ENCODE results near the gene PTPRA.
"Not testable (repeated sequence)": the region's sequence is repeated elsewhere in the genome, so short reads cannot be mapped to it uniquely, and the experiment has no call there.

The PTPRA gene

GRCh38 chr20:2873010-2873746, at the start of gene PTPRA:
Gene PTPRA, plus strand, starts transcription at chr20:2873481. Its CDS starts 90,797 bp downstream, at chr20:2964278.
- peak; percentile 89 for DNase-seq (ENCODE audit: low read depth, low spot score)
- Histone ChIP-seq H3K4me3 (ENCODE audit: insufficient read length, low read depth) (peak within 1 kb of the TSS; percentile 76), H3K9ac (ENCODE audit: insufficient read length, low read depth) (peak within 1 kb of the TSS; percentile 80), H3K36me3 (ENCODE audit: insufficient read depth, insufficient read length, low read length) (peaks cover 7% of the 10 kb centered on the region), H3K4me1 (ENCODE audit: insufficient read depth, insufficient read length) (peaks cover 3% of the 10 kb centered on the region), H3K9me3 (ENCODE audit: insufficient read depth, low read length) (no peaks in the 10 kb centered on the region), H3K27me3 (ENCODE audit: insufficient read depth, insufficient read length) (peaks cover 23% of the 10 kb centered on the region)
- TF ChIP-seq SUZ12 (IDR thresholded peaks at IDR 0.05; ENCODE audit: extremely low read depth, insufficient read depth, insufficient read length) = no peak
- TF ChIP-seq ZNF274 (IDR thresholded peaks at IDR 0.05; ENCODE audit: low read depth, low read length) = no peak
- TF ChIP-seq YY1 (IDR thresholded peaks at IDR 0.05; ENCODE audit: insufficient read depth, insufficient read length) = no peak

- DNase-seq (ENCODE audit: low read depth, low spot score) = no peak
- Histone ChIP-seq H3K9ac (ENCODE audit: insufficient read length, low read depth) (no peak overlapping the region), H3K9me3 (ENCODE audit: insufficient read depth, low read length) (no peaks in the 10 kb centered on the region), H3K4me1 (ENCODE audit: insufficient read depth, insufficient read length) (no peaks in the 10 kb centered on the region), H3K4me3 (ENCODE audit: insufficient read length, low read depth) (no peak overlapping the region), H3K36me3 (ENCODE audit: insufficient read depth, insufficient read length, low read length) (no peaks in the 10 kb centered on the region), H3K27me3 (ENCODE audit: insufficient read depth, insufficient read length) (no peaks in the 10 kb centered on the region)
- no peak for TF ChIP-seq SUZ12 (IDR thresholded peaks at IDR 0.05; ENCODE audit: extremely low read depth, insufficient read depth, insufficient read length)
- TF ChIP-seq ZNF274 (IDR thresholded peaks at IDR 0.05; ENCODE audit: low read depth, low read length) = no peak
- no peak for TF ChIP-seq YY1 (IDR thresholded peaks at IDR 0.05; ENCODE audit: insufficient read depth, insufficient read length)
These were observed 47.5 kb upstream of the PTPRA start for GRCh38 chr20:2825761-2826160.

- no peak for DNase-seq (ENCODE audit: low read depth, low spot score)
- Histone ChIP-seq H3K9me3 (ENCODE audit: insufficient read depth, low read length) (no peaks in the 10 kb centered on the region), H3K36me3 (ENCODE audit: insufficient read depth, insufficient read length, low read length) (no peaks in the 10 kb centered on the region), H3K4me3 (ENCODE audit: insufficient read length, low read depth) (no peak overlapping the region), H3K27me3 (ENCODE audit: insufficient read depth, insufficient read length) (no peaks in the 10 kb centered on the region), H3K4me1 (ENCODE audit: insufficient read depth, insufficient read length) (no peaks in the 10 kb centered on the region), H3K9ac (ENCODE audit: insufficient read length, low read depth) (no peak overlapping the region)
- TF ChIP-seq YY1 (IDR thresholded peaks at IDR 0.05; ENCODE audit: insufficient read depth, insufficient read length) (no peak), ZNF274 (IDR thresholded peaks at IDR 0.05; ENCODE audit: low read depth, low read length) (no peak), SUZ12 (IDR thresholded peaks at IDR 0.05; ENCODE audit: extremely low read depth, insufficient read depth, insufficient read length) (no peak)
These were observed 46.6 kb upstream of the PTPRA start for GRCh38 chr20:2826655-2827054.

- no peak for TF ChIP-seq ZNF274 (IDR thresholded peaks at IDR 0.05; ENCODE audit: low read depth, low read length)
- TF ChIP-seq SUZ12 (IDR thresholded peaks at IDR 0.05; ENCODE audit: extremely low read depth, insufficient read depth, insufficient read length) = no peak
- TF ChIP-seq YY1 (IDR thresholded peaks at IDR 0.05; ENCODE audit: insufficient read depth, insufficient read length) = no peak
- no peaks in the 10 kb centered on the region for H3K9me3 ChIP-seq (ENCODE audit: insufficient read depth, low read length)
- no peak for DNase-seq (ENCODE audit: low read depth, low spot score)
These were observed 43.9 kb upstream of the PTPRA start for GRCh38 chr20:2829376-2829775.

GRCh38 chr20:2831206-2831605, 42.1 kb upstream of the PTPRA start:
- DNase-seq (ENCODE audit: low read depth, low spot score); H3K27me3 ChIP-seq (ENCODE audit: insufficient read depth, insufficient read length); H3K9me3 ChIP-seq (ENCODE audit: insufficient read depth, low read length); H3K4me1 ChIP-seq (ENCODE audit: insufficient read depth, insufficient read length); H3K4me3 ChIP-seq (ENCODE audit: insufficient read length, low read depth); H3K9ac ChIP-seq (ENCODE audit: insufficient read length, low read depth): not testable (repeated sequence)
- peaks cover 15% of the 10 kb centered on the region for H3K36me3 ChIP-seq (ENCODE audit: insufficient read depth, insufficient read length, low read length)

More at GRCh38 chr20:2829376-2829775, 43.9 kb upstream of the PTPRA start:
- Histone ChIP-seq H3K4me3 (ENCODE audit: insufficient read length, low read depth) (no peak overlapping the region), H3K36me3 (ENCODE audit: insufficient read depth, insufficient read length, low read length) (peaks cover 4% of the 10 kb centered on the region), H3K9ac (ENCODE audit: insufficient read length, low read depth) (no peak overlapping the region), H3K4me1 (ENCODE audit: insufficient read depth, insufficient read length) (no peaks in the 10 kb centered on the region), H3K27me3 (ENCODE audit: insufficient read depth, insufficient read length) (no peaks in the 10 kb centered on the region)

- Histone ChIP-seq H3K36me3 (ENCODE audit: insufficient read depth, insufficient read length, low read length) (peaks cover 36% of the 10 kb centered on the region), H3K9me3 (ENCODE audit: insufficient read depth, low read length) (no peaks in the 10 kb centered on the region), H3K9ac (ENCODE audit: insufficient read length, low read depth) (no peak overlapping the region), H3K27me3 (ENCODE audit: insufficient read depth, insufficient read length) (no peaks in the 10 kb centered on the region), H3K4me3 (ENCODE audit: insufficient read length, low read depth) (no peak overlapping the region), H3K4me1 (ENCODE audit: insufficient read depth, insufficient read length) (no peaks in the 10 kb centered on the region)
- no peak for DNase-seq (ENCODE audit: low read depth, low spot score)
- TF ChIP-seq SUZ12 (IDR thresholded peaks at IDR 0.05; ENCODE audit: extremely low read depth, insufficient read depth, insufficient read length) (no peak), ZNF274 (IDR thresholded peaks at IDR 0.05; ENCODE audit: low read depth, low read length) (no peak), YY1 (IDR thresholded peaks at IDR 0.05; ENCODE audit: insufficient read depth, insufficient read length) (no peak)
These were observed 39.5 kb upstream of the PTPRA start for GRCh38 chr20:2833761-2834160.

- no peak for DNase-seq (ENCODE audit: low read depth, low spot score)
- Histone ChIP-seq H3K36me3 (ENCODE audit: insufficient read depth, insufficient read length, low read length) (peaks cover 42% of the 10 kb centered on the region), H3K27me3 (ENCODE audit: insufficient read depth, insufficient read length) (no peaks in the 10 kb centered on the region), H3K9me3 (ENCODE audit: insufficient read depth, low read length) (no peaks in the 10 kb centered on the region), H3K4me1 (ENCODE audit: insufficient read depth, insufficient read length) (peaks cover 1% of the 10 kb centered on the region), H3K4me3 (ENCODE audit: insufficient read length, low read depth) (no peak overlapping the region), H3K9ac (ENCODE audit: insufficient read length, low read depth) (no peak overlapping the region)
- TF ChIP-seq SUZ12 (IDR thresholded peaks at IDR 0.05; ENCODE audit: extremely low read depth, insufficient read depth, insufficient read length) (no peak), YY1 (IDR thresholded peaks at IDR 0.05; ENCODE audit: insufficient read depth, insufficient read length) (no peak), ZNF274 (IDR thresholded peaks at IDR 0.05; ENCODE audit: low read depth, low read length) (no peak)
These were observed 38.7 kb upstream of the PTPRA start for GRCh38 chr20:2834401-2835110.

Measured in NT2/D1 (cell line).